GM23338 (cell line): ENCODE data around the gene PSMD12. TPM values are rescaled to one million over a fixed set of nuclear protein-coding genes. Genes with fewer than 3 reads are reported as not detected.
A peak's percentile ranks its signal among the peaks of the same experiment; 100 is the strongest.

Experiments
- ATAC-seq: fragments of 200-7000 bp; cut with Tn5 transposase; 3 replicates; pipeline ENCODE4 v1.9.1; 2020
- DNase-seq: peaks from one replicate; pipeline ENCODE4 v3.0.0-alpha.2; 2015; ENCODE audit warnings: low spot score
- H2AFZ ChIP-seq: fragments of 200-600 bp; sonication (generic); 2 replicates; pipeline ENCODE4 v1.8.0; 2016; ENCODE audit warnings: antibody characterized with exemption, mild to moderate bottlenecking, moderate library complexity
- H3F3A ChIP-seq: fragments of 200-600 bp; sonication (generic); replicated peaks from 2 replicates; pipeline ENCODE4 v1.8.0; 2017; ENCODE audit warnings: antibody characterized with exemption, mixed run types, low read depth
- H3K27ac ChIP-seq: fragments of 200-600 bp; sonication (generic); 2 replicates; pipeline ENCODE4 v1.6.1; 2016; ENCODE audit warnings: low read depth
- H3K27me3 ChIP-seq: fragments of 200-600 bp; sonication (generic); 2 replicates; pipeline ENCODE4 v1.8.0; 2016; ENCODE audit warnings: mild to moderate bottlenecking, mixed run types, moderate library complexity; ENCODE audit not compliant: insufficient read depth
- H3K36me3 ChIP-seq: fragments of 200-600 bp; sonication (generic); 2 replicates; pipeline ENCODE4 v1.8.0; 2016; ENCODE audit warnings: mild to moderate bottlenecking; ENCODE audit not compliant: insufficient read depth
- H3K4me1 ChIP-seq: fragments of 200-600 bp; sonication (generic); 2 replicates; pipeline ENCODE4 v1.8.0; 2016; ENCODE audit warnings: mild to moderate bottlenecking, moderate library complexity; ENCODE audit not compliant: insufficient read depth
- H3K4me2 ChIP-seq: fragments of 200-600 bp; sonication (generic); 2 replicates; pipeline ENCODE4 v1.7.1; 2017; ENCODE audit warnings: mixed run types
- H3K4me3 ChIP-seq: fragments of 200-600 bp; sonication (generic); 2 replicates; pipeline ENCODE4 v1.6.1; 2016; ENCODE audit warnings: mixed run types
- H3K79me2 ChIP-seq: fragments of 200-600 bp; sonication (generic); replicated peaks from 2 replicates; pipeline ENCODE4 v1.8.0; 2017; ENCODE audit warnings: mild to moderate bottlenecking; ENCODE audit not compliant: insufficient read depth
- H3K9me2 ChIP-seq: fragments of 200-600 bp; sonication (generic); 2 replicates; pipeline ENCODE4 v1.8.0; 2017; ENCODE audit not compliant: insufficient read depth
- H4K20me1 ChIP-seq: fragments of 200-600 bp; sonication (generic); replicated peaks from 2 replicates; pipeline ENCODE4 v1.8.0; 2017; ENCODE audit warnings: mild to moderate bottlenecking; ENCODE audit not compliant: insufficient read depth
- H3K27ac Mint-ChIP-seq: 2 replicates; pipeline ENCODE4 v1.8.0; 2020; ENCODE audit warnings: inconsistent platforms, mild to moderate bottlenecking, moderate library complexity, mixed read lengths
- H3K27me3 Mint-ChIP-seq: 3 replicates; pipeline ENCODE4 v1.8.0; 2022; ENCODE audit warnings: low read depth, mild to moderate bottlenecking, moderate library complexity, mixed read lengths, inconsistent platforms; ENCODE audit not compliant: insufficient read depth, poor library complexity
- H3K36me3 Mint-ChIP-seq: 3 replicates; pipeline ENCODE4 v1.8.0; 2021; ENCODE audit warnings: low read depth, mild to moderate bottlenecking, inconsistent platforms, moderate library complexity, mixed read lengths
- H3K4me1 Mint-ChIP-seq: 3 replicates; pipeline ENCODE4 v1.8.0; 2020; ENCODE audit warnings: mild to moderate bottlenecking, inconsistent platforms, mixed read lengths
- H3K4me3 Mint-ChIP-seq: 3 replicates; pipeline ENCODE4 v1.8.0; 2021; ENCODE audit warnings: moderate library complexity, mild to moderate bottlenecking, inconsistent platforms, mixed read lengths
- H3K9me3 Mint-ChIP-seq: 3 replicates; pipeline ENCODE4 v1.8.0; 2020; ENCODE audit warnings: moderate library complexity, mild to moderate bottlenecking, inconsistent platforms, mixed read lengths
- ETS1 ChIP-seq: IDR thresholded peaks from 2 replicates; pipeline ENCODE4 v1.6.1; 2016; ENCODE audit warnings: antibody characterized with exemption
- EZH2phosphoT487 ChIP-seq: fragments of 200-600 bp; sonication (generic); IDR thresholded peaks from one replicate; pipeline ENCODE4 v1.8.1; 2018; ENCODE audit warnings: antibody characterized with exemption; ENCODE audit not compliant: unreplicated experiment
- JUNB ChIP-seq: IDR thresholded peaks from one replicate; pipeline ENCODE4 v1.6.1; 2016; ENCODE audit warnings: antibody characterized with exemption; ENCODE audit not compliant: unreplicated experiment
- NANOG ChIP-seq: IDR thresholded peaks from 2 replicates; pipeline ENCODE4 v1.6.1; 2016; ENCODE audit warnings: antibody characterized with exemption, borderline replicate concordance
- POLR2AphosphoS5 ChIP-seq: IDR thresholded peaks from 2 replicates; pipeline ENCODE4 v1.6.1; 2016; ENCODE audit warnings: antibody characterized with exemption, low read depth
- STAT1 ChIP-seq: IDR thresholded peaks from one replicate; pipeline ENCODE4 v1.6.1; 2016; ENCODE audit warnings: antibody characterized with exemption; ENCODE audit not compliant: unreplicated experiment
- ZNF462 ChIP-seq: fragments of 250-450 bp; sonication (Bioruptor Pico); IDR thresholded peaks from 2 replicates; pipeline ENCODE4 v1.5.0; 2020; ENCODE audit warnings: mild to moderate bottlenecking, moderate library complexity
- polyA plus RNA-seq: library from polyadenylated mRNA; unstranded; fragments of >200 nt; fragmentation: Nextera tagmentation; extraction: Ambion mirVana; gene quantifications from 2 replicates; pipeline ENCODE4 v1.2.1, GENCODE V29; 2016
- total RNA-seq: library from RNA; depleted of rRNA; stranded (reverse); fragments of >200 nt; shearing (Covaris generic); gene quantifications from 2 replicates; pipeline ENCODE4 v1.2.3, GENCODE V29; 2014

The PSMD12 gene
- total and polyA plus RNA-seq, 2 experiments from 2014 or later, result 73.7 to 146 TPM

GRCh38 chr17:67365738-67366192, 612 bp downstream of the PSMD12 start (continued):
- TF ChIP-seq ZNF462 (CRISPR knock-in tag) (no peak), POLR2AphosphoS5 (no peak)

- H2AFZ ChIP-seq, result no peak overlapping the region
- H3K27me3 Mint-ChIP-seq, result peaks cover 8% of the 10 kb centered on the region
- H3F3A ChIP-seq, result peaks cover 7% of the 10 kb centered on the region
- H3K4me3 ChIP-seq, result peak overlapping the region; percentile 100
- H3K27me3 ChIP-seq, result no peaks in the 10 kb centered on the region
- no peaks in the 10 kb centered on the region for H3K9me3 Mint-ChIP-seq
- peak overlapping the region; percentile 90 for H3K27ac ChIP-seq
- peak overlapping the region; percentile 96 for H3K27ac Mint-ChIP-seq
- H3K4me1 Mint-ChIP-seq, result peaks cover 12% of the 10 kb centered on the region
- H3K4me3 Mint-ChIP-seq, result peak overlapping the region; percentile 98
- no peaks in the 10 kb centered on the region for H3K36me3 ChIP-seq
- peaks cover 36% of the 10 kb centered on the region for H3K36me3 Mint-ChIP-seq
- H3K79me2 ChIP-seq, result peaks cover 62% of the 10 kb centered on the region
- H4K20me1 ChIP-seq, result peaks cover 40% of the 10 kb centered on the region
- peaks cover 12% of the 10 kb centered on the region for H3K4me1 ChIP-seq
- peak overlapping the region; percentile 100 for H3K4me2 ChIP-seq
- ATAC-seq (no peak), DNase-seq (no peak)
- no peaks in the 10 kb centered on the region for H3K9me2 ChIP-seq
- TF ChIP-seq NANOG, result no peak
- no peak for TF ChIP-seq STAT1
- no peak for TF ChIP-seq EZH2phosphoT487
- TF ChIP-seq ETS1, result no peak
- TF ChIP-seq ZNF462 (CRISPR knock-in tag), result no peak
- no peak for TF ChIP-seq JUNB
Measured at GRCh38 chr17:67364847-67365737, 1.3 kb downstream of the PSMD12 start.
